GM19463 (cell line): ENCODE data around the gene PIP4K2C.

Source experiments
- ATAC-seq: cut with Tn5 transposase; IDR thresholded peaks from one replicate; pipeline ENCODE4 v1.9.1; 2021; ENCODE audit warnings: mild to moderate bottlenecking, moderate library complexity; ENCODE audit not compliant: unreplicated experiment

PIP4K2C gene

GRCh38 chr12:57620936-57621496, 30.0 kb downstream of the PIP4K2C start:
- ATAC-seq = no peak

- peak; percentile 55 for ATAC-seq
These were observed 30.7 kb downstream of the PIP4K2C start for GRCh38 chr12:57621497-57622292.

- no peak for ATAC-seq
These were observed 31.6 kb downstream of the PIP4K2C start for GRCh38 chr12:57622293-57623245.

GRCh38 chr12:57623385-57623784, 32.4 kb downstream of the PIP4K2C start:
- no peak for ATAC-seq

GRCh38 chr12:57623811-57624390, 32.9 kb downstream of the PIP4K2C start:
- no peak for ATAC-seq

- ATAC-seq = no peak
These were observed 33.6 kb downstream of the PIP4K2C start for GRCh38 chr12:57624441-57625220.

GRCh38 chr12:57625261-57626032, 34.5 kb downstream of the PIP4K2C start:
- ATAC-seq = no peak

GRCh38 chr12:57626111-57626920, 35.3 kb downstream of the PIP4K2C start:
- ATAC-seq = no peak

- no peak for ATAC-seq
These were observed 36.0 kb downstream of the PIP4K2C start for GRCh38 chr12:57626921-57627445.

- ATAC-seq = no peak
These were observed 36.7 kb downstream of the PIP4K2C start for GRCh38 chr12:57627501-57628279.

- ATAC-seq = no peak
These were observed 37.5 kb downstream of the PIP4K2C start for GRCh38 chr12:57628280-57629191.

- ATAC-seq = no peak
These were observed 39.0 kb downstream of the PIP4K2C start for GRCh38 chr12:57629897-57630471.

- no peak for ATAC-seq
These were observed 40.0 kb downstream of the PIP4K2C start for GRCh38 chr12:57630891-57631433.

- ATAC-seq = no peak
These were observed 40.6 kb downstream of the PIP4K2C start for GRCh38 chr12:57631566-57632072.

- ATAC-seq = peak; percentile 13
These were observed 41.3 kb downstream of the PIP4K2C start for GRCh38 chr12:57632073-57632957.
